Keratinocyte (primary cell): ENCODE measurements around the gene ASGR1. TPM values are rescaled to one million over a fixed set of nuclear protein-coding genes. Genes with fewer than 3 reads are reported as not detected.

ENCODE experiments used
- DNase-seq: peaks from one replicate; pipeline ENCODE4 v3.0.0-alpha.2; 2011; ENCODE audit warnings: low read depth, missing footprints, low spot score
- FAIRE-seq: peaks from 2 replicates; lab custom pipeline; 2011; peaks lifted over from hg19 to GRCh38; lab: Jason Lieb, UNC
- H2AFZ ChIP-seq: 2 replicates; pipeline ENCODE4 v1.6.0; 2012; ENCODE audit warnings: low read length, control low read depth, inconsistent platforms; ENCODE audit not compliant: control insufficient read depth
- H3K27ac ChIP-seq: 2 replicates; pipeline ENCODE4 v1.5.1; 2011; ENCODE audit warnings: low read length; ENCODE audit not compliant: control insufficient read depth, insufficient read depth
- H3K27me3 ChIP-seq: 3 replicates; pipeline ENCODE4 v1.6.0; 2011; ENCODE audit warnings: low read length; ENCODE audit not compliant: control insufficient read depth, insufficient read depth; ENCODE audit errors: extremely low read depth
- H3K36me3 ChIP-seq, 2 experiments: 2 replicates in 1 of 2; 3 replicates in 1 of 2; pipeline ENCODE4 v1.5.1; 2011; ENCODE audit warnings: low read length in 2 of 2, mild to moderate bottlenecking in 1 of 2; ENCODE audit not compliant: control insufficient read depth in 2 of 2, insufficient read depth in 2 of 2; ENCODE audit errors: extremely low read depth in 1 of 2
- H3K4me1 ChIP-seq: 3 replicates; pipeline ENCODE4 v1.5.1; 2011; ENCODE audit warnings: low read length; ENCODE audit not compliant: control insufficient read depth, insufficient read depth; ENCODE audit errors: extremely low read depth
- H3K4me2 ChIP-seq: 3 replicates; pipeline ENCODE4 v1.6.0; 2011; ENCODE audit warnings: low read depth, low read length; ENCODE audit not compliant: control insufficient read depth, insufficient read depth; ENCODE audit errors: extremely low read depth
- H3K4me3 ChIP-seq, 3 experiments: fragments of 200-600 bp in 1 of 3; sonication (generic) in 1 of 3; 2 replicates in 2 of 3; 3 replicates in 1 of 3; pipeline ENCODE4 v1.5.1; 2011 to 2016; ENCODE audit warnings: low read length in 3 of 3, mild to moderate bottlenecking in 3 of 3, control low read depth in 2 of 3, inconsistent platforms in 1 of 3, low read depth in 1 of 3, mixed read lengths in 1 of 3, mixed run types in 1 of 3, moderate library complexity in 1 of 3; ENCODE audit not compliant: control insufficient read depth in 2 of 3, insufficient read depth in 2 of 3; ENCODE audit errors: extremely low read depth in 1 of 3
- H3K79me2 ChIP-seq: 2 replicates; pipeline ENCODE4 v1.6.0; 2012; ENCODE audit warnings: low read length; ENCODE audit not compliant: control insufficient read depth, insufficient read depth
- H3K9ac ChIP-seq: 3 replicates; pipeline ENCODE4 v1.6.0; 2011; ENCODE audit warnings: low read length; ENCODE audit not compliant: control insufficient read depth, insufficient read depth; ENCODE audit errors: extremely low read depth
- H3K9me1 ChIP-seq: 3 replicates; pipeline ENCODE4 v1.6.0; 2011; ENCODE audit warnings: low read length; ENCODE audit not compliant: control insufficient read depth, insufficient read depth; ENCODE audit errors: extremely low read depth
- H3K9me3 ChIP-seq: 2 replicates; pipeline ENCODE4 v1.5.1; 2012; ENCODE audit warnings: low read depth, low read length; ENCODE audit not compliant: control insufficient read depth
- H4K20me1 ChIP-seq: 3 replicates; pipeline ENCODE4 v1.6.0; 2011; ENCODE audit warnings: low read length; ENCODE audit not compliant: control insufficient read depth, insufficient read depth; ENCODE audit errors: extremely low read depth
- CTCF ChIP-seq, 3 experiments: IDR thresholded peaks in 1 of 3; conservative IDR thresholded peaks in 1 of 3; optimal IDR thresholded peaks in 1 of 3; 2 replicates in 2 of 3; 3 replicates in 1 of 3; pipeline versions ENCODE3 to v1.5.1; 2011; ENCODE audit warnings: low read length in 3 of 3, mild to moderate bottlenecking in 3 of 3, moderate library complexity in 2 of 3, control low read depth in 1 of 3, inconsistent platforms in 1 of 3; ENCODE audit not compliant: insufficient read depth in 2 of 3; ENCODE audit errors: extremely low read depth in 1 of 3
- EZH2 ChIP-seq: IDR thresholded peaks from one replicate; pipeline ENCODE4 v1.6.1; 2012; ENCODE audit warnings: inconsistent platforms, mild to moderate bottlenecking, low read length, moderate library complexity
- dilution Hi-C: fragments of 300-500 bp; cut with MboI; formaldehyde crosslinking; loops from one replicate; pipeline ENCODE4 v1.7.0; 2020; ENCODE audit warnings: low sequenced_read_pairs; ENCODE audit not compliant: extremely low pct_ligation_motif_present
- polyA plus RNA-seq, 5 experiments: library from polyadenylated mRNA; depleted of rRNA in 3 of 5; stranded (reverse) in 3 of 5; stranded (forward) in 1 of 5; unstranded in 1 of 5; fragments of >200 nt; gene quantifications; 1 replicate in 1 of 5; 2 replicates in 3 of 5; 3 replicates in 1 of 5; pipeline versions ENCODE4 v1.2.1 to v1.2.3, GENCODE V29; 2011 to 2012; ENCODE audit warnings: missing spikeins in 2 of 5, low read depth in 1 of 5, low replicate concordance in 1 of 5

Gene ASGR1
- polyA plus RNA-seq, 1 donor (not counting 4 experiments of a cell fraction or from before 2014, with no cell fraction given) = 0.18 TPM

DNA sequence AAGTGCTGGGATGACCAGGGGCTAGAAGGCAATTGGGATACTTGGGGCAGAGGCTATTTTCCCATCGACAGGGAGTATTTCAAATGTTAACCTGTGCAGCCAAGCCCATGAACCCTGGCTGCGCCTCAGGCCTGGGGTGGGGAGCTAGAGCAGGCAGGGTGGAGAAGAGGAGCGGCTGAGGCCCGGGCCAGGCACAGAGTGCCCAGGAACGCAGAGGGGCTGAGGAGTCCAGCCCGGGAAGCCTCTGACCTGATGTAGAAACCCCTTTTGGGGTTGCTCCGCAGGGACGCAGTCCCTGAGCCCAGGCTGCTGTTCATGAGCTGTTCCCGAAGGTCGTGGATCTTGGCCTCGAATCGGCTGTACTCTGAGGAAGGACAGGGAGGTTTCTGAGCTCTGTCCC is 16.8 kb upstream of the ASGR1 start:
- no peaks in the 10 kb centered on the region for H3K9me1 ChIP-seq

DNA sequence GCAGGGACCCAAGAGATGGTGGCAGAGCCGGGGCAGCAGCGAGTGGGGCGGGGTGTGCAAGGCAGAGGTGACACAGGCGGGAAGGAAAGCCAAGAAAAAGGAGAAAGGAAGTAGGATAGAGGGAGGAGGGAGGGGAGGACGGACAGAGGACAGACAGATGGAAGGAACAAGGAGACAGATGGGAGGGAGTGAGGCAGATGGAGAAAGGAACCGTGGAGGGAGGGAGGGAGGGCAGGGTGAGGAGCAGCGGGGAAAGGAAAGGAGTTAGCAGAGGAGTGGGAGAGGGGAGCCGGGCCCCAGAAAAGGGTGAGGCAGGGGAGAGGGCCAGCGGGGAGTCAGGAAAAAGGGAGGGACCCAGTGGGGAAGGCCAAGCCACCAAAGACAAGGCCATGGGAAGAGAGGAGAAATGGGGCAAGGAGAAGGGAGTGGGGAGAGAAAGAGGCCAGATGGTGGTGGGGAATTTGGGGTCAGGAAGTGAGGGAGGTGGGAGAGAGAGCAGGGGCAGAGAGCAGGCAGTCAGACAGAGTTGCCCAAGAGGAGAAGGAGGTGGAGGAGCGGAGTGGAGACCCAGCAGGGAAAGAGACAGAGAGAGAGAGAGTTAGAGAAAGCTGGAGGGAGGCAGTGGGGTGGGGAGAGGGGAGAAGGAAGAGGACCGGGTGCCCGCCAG is 13.2 kb upstream of the ASGR1 start:
- Histone ChIP-seq H3K4me2 (no peak overlapping the region), H3K9ac (no peak overlapping the region), H2AFZ (no peak overlapping the region), H3K9me3 (no peaks in the 10 kb centered on the region), H3K79me2 (no peaks in the 10 kb centered on the region), H4K20me1 (no peaks in the 10 kb centered on the region), H3K36me3 (peaks cover 0 to 2% of the 10 kb centered on the region in 2 experiments), H3K27ac (no peak overlapping the region), H3K4me1 (no peaks in the 10 kb centered on the region), H3K4me3 (no peak overlapping the region), H3K27me3 (no peaks in the 10 kb centered on the region), H3K9me1 (no peaks in the 10 kb centered on the region)
- TF ChIP-seq EZH2 (no peak), CTCF (optimal IDR thresholded peaks at IDR 0.05 in 1 of 3, IDR thresholded peaks at IDR 0.05 in 1 of 3, conservative IDR thresholded peaks at IDR 0.05 in 1 of 3; ENCODE audit: extremely low read depth in 1 of 3, insufficient read depth in 2 of 3, low read length in 3 of 3) (no peak)
- dilution Hi-C loops = no loop called here
- FAIRE-seq = no peak
- no peak for DNase-seq

More for the DNA sequence above, 16.8 kb upstream of the ASGR1 start:
- H3K27ac ChIP-seq = no peak overlapping the region
- no peaks in the 10 kb centered on the region for H3K27me3 ChIP-seq
- peaks cover 0 to 2% of the 10 kb centered on the region in 2 experiments for H3K36me3 ChIP-seq
- dilution Hi-C loops = no loop called here
- no peak overlapping the region for H3K9ac ChIP-seq
- no peak overlapping the region for H3K4me2 ChIP-seq
- no peak overlapping the region for H2AFZ ChIP-seq
- DNase-seq (no peak), FAIRE-seq (no peak)
- H3K4me3 ChIP-seq = no peak overlapping the region
- H4K20me1 ChIP-seq = no peaks in the 10 kb centered on the region
- TF ChIP-seq CTCF (optimal IDR thresholded peaks at IDR 0.05 in 1 of 3, IDR thresholded peaks at IDR 0.05 in 1 of 3, conservative IDR thresholded peaks at IDR 0.05 in 1 of 3; ENCODE audit: extremely low read depth in 1 of 3, insufficient read depth in 2 of 3, low read length in 3 of 3) (no peak), EZH2 (no peak)
- H3K9me3 ChIP-seq = no peaks in the 10 kb centered on the region
- H3K4me1 ChIP-seq = no peaks in the 10 kb centered on the region
- no peaks in the 10 kb centered on the region for H3K79me2 ChIP-seq
